ENCODE results near the gene CHRDL2.

- TF ChIP-seq, protein P1, sequence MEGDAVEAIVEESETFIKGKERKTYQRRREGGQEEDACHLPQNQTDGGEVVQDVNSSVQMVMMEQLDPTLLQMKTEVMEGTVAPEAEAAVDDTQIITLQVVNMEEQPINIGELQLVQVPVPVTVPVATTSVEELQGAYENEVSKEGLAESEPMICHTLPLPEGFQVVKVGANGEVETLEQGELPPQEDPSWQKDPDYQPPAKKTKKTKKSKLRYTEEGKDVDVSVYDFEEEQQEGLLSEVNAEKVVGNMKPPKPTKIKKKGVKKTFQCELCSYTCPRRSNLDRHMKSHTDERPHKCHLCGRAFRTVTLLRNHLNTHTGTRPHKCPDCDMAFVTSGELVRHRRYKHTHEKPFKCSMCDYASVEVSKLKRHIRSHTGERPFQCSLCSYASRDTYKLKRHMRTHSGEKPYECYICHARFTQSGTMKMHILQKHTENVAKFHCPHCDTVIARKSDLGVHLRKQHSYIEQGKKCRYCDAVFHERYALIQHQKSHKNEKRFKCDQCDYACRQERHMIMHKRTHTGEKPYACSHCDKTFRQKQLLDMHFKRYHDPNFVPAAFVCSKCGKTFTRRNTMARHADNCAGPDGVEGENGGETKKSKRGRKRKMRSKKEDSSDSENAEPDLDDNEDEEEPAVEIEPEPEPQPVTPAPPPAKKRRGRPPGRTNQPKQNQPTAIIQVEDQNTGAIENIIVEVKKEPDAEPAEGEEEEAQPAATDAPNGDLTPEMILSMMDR (conservative IDR thresholded peaks at IDR 0.05 in 1 of 2, IDR thresholded peaks at IDR 0.05 in 1 of 2; ENCODE audit: low read depth in 1 of 2, low read length in 2 of 2), result no peak
- TF ChIP-seq EZH2 (IDR thresholded peaks at IDR 0.05; ENCODE audit: low read length, missing control alignments), result no peak
Measured at GRCh38 chr11:74769055-74769707, 38.0 kb upstream of the CHRDL2 start.
